ENCODE measurements around the gene WNT3. TPM values are rescaled to one million over a fixed set of nuclear protein-coding genes. Genes with fewer than 3 reads are reported as not detected.

The WNT3 gene
- total and polyA plus RNA-seq, 2 experiments from 2014 or later, result 2.7 to 3.4 TPM

DNA sequence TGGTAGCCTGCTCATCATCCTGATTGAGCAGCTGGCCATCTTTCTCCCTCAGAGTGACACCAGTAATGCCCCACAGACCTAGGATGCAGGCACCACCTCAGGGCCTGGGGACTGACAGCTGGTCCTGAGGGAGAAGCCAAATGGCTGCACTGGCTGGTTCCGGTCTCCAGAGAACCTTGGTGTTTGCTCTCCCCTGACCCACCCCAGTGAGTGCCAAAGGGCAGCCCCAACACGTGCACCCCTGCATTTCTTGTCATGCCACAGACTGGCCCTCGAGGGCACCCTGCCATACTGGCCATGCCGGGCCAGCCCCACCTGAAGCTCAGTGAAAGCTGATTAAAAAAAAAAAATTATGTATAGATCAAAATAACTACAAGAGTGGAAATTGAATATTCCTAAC, 100.5 kb downstream of the WNT3 start:
- H3K36me3 ChIP-seq (ENCODE audit: insufficient read depth), result no peaks in the 10 kb centered on the region
- no peaks in the 10 kb centered on the region for H3F3A ChIP-seq (replicated peaks; ENCODE audit: low read depth)
- H3K9me2 ChIP-seq (ENCODE audit: insufficient read depth), result no peaks in the 10 kb centered on the region
- peaks cover 7% of the 10 kb centered on the region for H3K4me1 Mint-ChIP-seq
- no peak for DNase-seq (ENCODE audit: low spot score)
- H3K27ac Mint-ChIP-seq, result no peak overlapping the region
- no peak overlapping the region for H2AFZ ChIP-seq
- H3K4me1 ChIP-seq (ENCODE audit: insufficient read depth), result peaks cover 4% of the 10 kb centered on the region; the same call in 1 of the 2 replicates
- no peaks in the 10 kb centered on the region for H3K9me3 Mint-ChIP-seq
- no peak overlapping the region for H3K4me3 Mint-ChIP-seq
- H3K36me3 Mint-ChIP-seq (ENCODE audit: low read depth), result no peaks in the 10 kb centered on the region
- no peaks in the 10 kb centered on the region for H3K27me3 Mint-ChIP-seq (ENCODE audit: insufficient read depth, low read depth, poor library complexity)
- H4K20me1 ChIP-seq (replicated peaks; ENCODE audit: insufficient read depth), result no peaks in the 10 kb centered on the region
- H3K4me3 ChIP-seq, result no peak overlapping the region
- no peak for TF ChIP-seq NANOG (IDR thresholded peaks at IDR 0.05; ENCODE audit: borderline replicate concordance)
- TF ChIP-seq STAT1 (IDR thresholded peaks at IDR 0.05; ENCODE audit: unreplicated experiment), result no peak
- no peak for TF ChIP-seq EZH2phosphoT487 (IDR thresholded peaks at IDR 0.05; ENCODE audit: unreplicated experiment)
- ATAC-seq, result no peak
- no peak overlapping the region for H3K4me2 ChIP-seq
- H3K27ac ChIP-seq (ENCODE audit: low read depth), result no peak overlapping the region
- H3K27me3 ChIP-seq (ENCODE audit: insufficient read depth), result no peaks in the 10 kb centered on the region
- H3K79me2 ChIP-seq (replicated peaks; ENCODE audit: insufficient read depth), result no peaks in the 10 kb centered on the region

Other genes with a start within 250 kb of the WNT3 start
- 24.4 and 47.1 TPM in 2 replicates for gene ARL17A, start 239.0 kb downstream of the WNT3 start, total RNA-seq (2014; rRNA removed; shearing (Covaris generic))
- gene ARL17A, start 239.0 kb downstream of the WNT3 start, polyA plus RNA-seq (2016; fragmentation: Nextera tagmentation; extraction: Ambion mirVana), result 21.0 and 23.6 TPM in 2 replicates
- 23.8 and 26.5 TPM in 2 replicates for gene NSF, start 228.0 kb downstream of the WNT3 start, total RNA-seq (2014; rRNA removed; shearing (Covaris generic))
- 9.5 and 12.5 TPM in 2 replicates for gene NSF, start 228.0 kb downstream of the WNT3 start, polyA plus RNA-seq (2016; fragmentation: Nextera tagmentation; extraction: Ambion mirVana)
- gene WNT9B, start 32.9 kb upstream of the WNT3 start, total RNA-seq (2014; rRNA removed; shearing (Covaris generic)), result 0.17 and 0.62 TPM in 2 replicates
- not detected in 2 replicates for gene WNT9B, start 32.9 kb upstream of the WNT3 start, polyA plus RNA-seq (2016; fragmentation: Nextera tagmentation; extraction: Ambion mirVana)
- 32.2 and 36.2 TPM in 2 replicates for gene GOSR2, start 104.5 kb upstream of the WNT3 start, total RNA-seq (2014; rRNA removed; shearing (Covaris generic))
- gene GOSR2, start 104.5 kb upstream of the WNT3 start, polyA plus RNA-seq (2016; fragmentation: Nextera tagmentation; extraction: Ambion mirVana), result 26.1 and 33.2 TPM in 2 replicates
- gene RPRML, start 160.6 kb upstream of the WNT3 start, total RNA-seq (2014; rRNA removed; shearing (Covaris generic)), result 8.4 and 16.4 TPM in 2 replicates
- 2.1 and 3.4 TPM in 2 replicates for gene RPRML, start 160.6 kb upstream of the WNT3 start, polyA plus RNA-seq (2016; fragmentation: Nextera tagmentation; extraction: Ambion mirVana)